ACC112 (cell line): Measurements from ENCODE around the gene RECK.

Source experiments
- H2AFZ ChIP-seq: fragments of 200-600 bp; sonication (generic); one replicate; pipeline ENCODE4 v1.6.0; 2017; ENCODE audit warnings: antibody characterized with exemption, low read length; ENCODE audit not compliant: unreplicated experiment
- H3K27ac ChIP-seq: fragments of 200-600 bp; sonication (generic); 2 replicates; pipeline ENCODE4 v1.5.1; 2014; ENCODE audit warnings: low read depth, mild to moderate bottlenecking, antibody characterized with exemption, low read length, moderate library complexity
- H3K27me3 ChIP-seq: fragments of 200-600 bp; sonication (generic); 2 replicates; pipeline ENCODE4 v1.6.1; 2014; ENCODE audit warnings: mild to moderate bottlenecking, antibody characterized with exemption, low read length, moderate library complexity, mixed read lengths; ENCODE audit not compliant: insufficient read depth
- H3K36me3 ChIP-seq: fragments of 200-600 bp; sonication (generic); 2 replicates; pipeline ENCODE4 v1.6.1; 2016; ENCODE audit warnings: mild to moderate bottlenecking, antibody characterized with exemption, low read length, moderate library complexity, mixed read lengths; ENCODE audit not compliant: insufficient read depth
- H3K4me1 ChIP-seq: fragments of 200-600 bp; sonication (generic); one replicate; pipeline ENCODE4 v1.6.1; 2016; ENCODE audit warnings: low read length, mixed read lengths; ENCODE audit not compliant: insufficient read depth, unreplicated experiment, control insufficient read depth
- H3K4me3 ChIP-seq: fragments of 200-600 bp; sonication (generic); 2 replicates; pipeline ENCODE4 v1.5.1; 2014; ENCODE audit warnings: mild to moderate bottlenecking, low read depth, low read length
- H3K79me2 ChIP-seq: fragments of 200-600 bp; sonication (generic); one replicate; pipeline ENCODE4 v1.6.0; 2016; ENCODE audit warnings: low read length; ENCODE audit not compliant: control insufficient read depth, unreplicated experiment, insufficient read depth

Gene RECK

DNA sequence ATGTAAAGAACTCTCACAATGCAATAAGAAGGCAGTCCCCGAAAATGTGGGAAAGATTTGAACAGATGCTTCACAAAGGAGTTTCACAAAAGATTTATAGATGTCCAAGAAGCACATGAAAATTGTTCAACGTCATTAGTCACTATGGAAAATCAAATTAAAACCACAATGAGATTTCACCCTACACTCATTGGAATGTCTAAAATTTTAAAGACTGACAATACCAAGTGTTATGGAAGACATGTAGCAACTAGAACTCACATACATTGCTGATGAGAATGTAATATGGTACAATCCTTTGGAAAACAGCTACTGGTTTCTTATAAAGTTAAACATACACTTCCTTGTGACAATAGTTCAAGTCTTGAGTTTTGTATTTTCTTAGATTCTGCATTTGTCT lies 11.0 kb upstream of the RECK start:
- Histone ChIP-seq H3K79me2 (no peaks in the 10 kb centered on the region), H3K4me1 (peaks cover 23% of the 10 kb centered on the region), H3K36me3 (no peaks in the 10 kb centered on the region), H3K27ac (no peak overlapping the region), H3K4me3 (no peak overlapping the region), H3K27me3 (no peaks in the 10 kb centered on the region), H2AFZ (no peak overlapping the region)

DNA sequence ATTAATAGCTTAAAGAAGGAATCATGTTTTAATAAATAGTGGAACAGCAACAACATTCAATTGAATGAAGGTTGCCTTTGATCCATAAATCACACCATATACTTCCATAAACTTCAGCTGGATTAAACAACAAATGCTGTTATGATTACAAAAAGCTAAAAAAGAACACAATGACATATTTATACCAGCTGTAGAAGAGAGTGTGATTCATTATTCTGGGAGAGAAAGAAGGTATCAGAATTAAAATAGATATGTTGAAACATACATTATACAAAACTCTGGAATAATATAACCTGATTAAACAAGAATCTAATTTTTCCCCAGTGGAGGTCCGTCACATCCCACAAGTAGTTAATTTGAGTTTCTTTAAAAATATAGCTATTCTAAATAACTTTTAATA lies 7.5 kb upstream of the RECK start:
- peak overlapping the region; percentile 84 for H3K27ac ChIP-seq
- H3K4me1 ChIP-seq, result peaks cover 34% of the 10 kb centered on the region
- H2AFZ ChIP-seq, result peak overlapping the region; percentile 52

DNA sequence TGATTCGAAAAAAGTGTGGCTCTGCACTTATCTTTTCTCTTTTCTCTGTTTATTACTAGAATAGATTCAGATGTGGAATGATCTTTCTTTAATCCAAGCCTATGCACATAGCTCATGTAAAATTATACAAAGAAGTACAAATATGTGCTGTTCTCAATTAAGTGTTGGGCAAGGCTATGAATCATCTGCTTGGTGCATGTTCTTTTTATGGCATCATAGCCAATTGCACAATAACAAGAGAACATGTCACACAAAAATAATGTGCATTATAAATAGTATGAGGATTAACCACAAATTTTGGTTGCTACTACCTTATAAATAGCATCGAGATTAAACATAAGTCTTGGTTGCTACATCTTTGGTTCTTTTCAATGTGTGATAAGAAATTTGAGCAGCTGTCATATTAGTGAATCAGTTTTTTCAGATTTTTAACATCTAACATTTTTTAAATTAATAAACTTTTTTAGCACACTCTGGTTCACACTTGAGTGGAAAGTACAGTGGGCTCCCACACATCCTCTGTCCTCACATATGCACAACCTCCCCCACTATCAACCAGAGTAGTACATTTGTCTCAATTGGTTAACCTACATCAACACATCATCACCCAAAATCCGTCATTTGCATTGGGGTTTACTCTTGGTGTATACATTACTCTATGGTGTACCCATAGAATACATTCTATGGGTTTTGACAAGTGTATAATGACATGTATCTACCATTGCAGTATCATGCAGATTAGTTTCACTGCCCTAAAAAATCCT lies 6.8 kb upstream of the RECK start:
- Histone ChIP-seq H3K27me3 (no peaks in the 10 kb centered on the region), H3K79me2 (no peaks in the 10 kb centered on the region), H2AFZ (no peak overlapping the region), H3K36me3 (no peaks in the 10 kb centered on the region), H3K27ac (peak overlapping the region; percentile 84), H3K4me3 (peak overlapping the region; percentile 58), H3K4me1 (peaks cover 34% of the 10 kb centered on the region)

More for the DNA sequence above, 7.5 kb upstream of the RECK start:
- H3K79me2 ChIP-seq, result no peaks in the 10 kb centered on the region
- H3K36me3 ChIP-seq, result no peaks in the 10 kb centered on the region
- H3K27me3 ChIP-seq, result no peaks in the 10 kb centered on the region
- H3K4me3 ChIP-seq, result peak overlapping the region; percentile 58

DNA sequence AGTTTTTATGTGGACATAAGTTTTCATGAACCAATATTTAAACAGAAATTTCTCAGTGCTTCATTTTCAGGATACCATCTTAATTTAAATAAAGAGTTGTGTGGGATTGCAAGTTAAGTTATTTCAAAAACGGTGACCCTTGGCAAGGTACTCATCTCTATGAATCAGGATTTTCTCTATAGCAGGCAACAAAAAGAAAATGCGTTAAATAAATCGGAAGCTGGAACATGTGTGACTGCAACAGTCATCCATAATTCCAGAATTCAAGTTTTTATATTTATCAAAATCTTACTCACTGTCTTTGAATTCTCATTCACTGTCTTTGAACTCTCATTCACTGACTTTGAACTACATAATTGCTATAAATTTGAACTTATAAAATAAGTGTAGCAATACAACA lies 5.8 kb upstream of the RECK start:
- Histone ChIP-seq H3K4me3 (no peak overlapping the region), H3K36me3 (no peaks in the 10 kb centered on the region), H3K79me2 (no peaks in the 10 kb centered on the region), H3K4me1 (peaks cover 34% of the 10 kb centered on the region), H3K27ac (peak overlapping the region; percentile 84), H2AFZ (no peak overlapping the region), H3K27me3 (no peaks in the 10 kb centered on the region)

DNA sequence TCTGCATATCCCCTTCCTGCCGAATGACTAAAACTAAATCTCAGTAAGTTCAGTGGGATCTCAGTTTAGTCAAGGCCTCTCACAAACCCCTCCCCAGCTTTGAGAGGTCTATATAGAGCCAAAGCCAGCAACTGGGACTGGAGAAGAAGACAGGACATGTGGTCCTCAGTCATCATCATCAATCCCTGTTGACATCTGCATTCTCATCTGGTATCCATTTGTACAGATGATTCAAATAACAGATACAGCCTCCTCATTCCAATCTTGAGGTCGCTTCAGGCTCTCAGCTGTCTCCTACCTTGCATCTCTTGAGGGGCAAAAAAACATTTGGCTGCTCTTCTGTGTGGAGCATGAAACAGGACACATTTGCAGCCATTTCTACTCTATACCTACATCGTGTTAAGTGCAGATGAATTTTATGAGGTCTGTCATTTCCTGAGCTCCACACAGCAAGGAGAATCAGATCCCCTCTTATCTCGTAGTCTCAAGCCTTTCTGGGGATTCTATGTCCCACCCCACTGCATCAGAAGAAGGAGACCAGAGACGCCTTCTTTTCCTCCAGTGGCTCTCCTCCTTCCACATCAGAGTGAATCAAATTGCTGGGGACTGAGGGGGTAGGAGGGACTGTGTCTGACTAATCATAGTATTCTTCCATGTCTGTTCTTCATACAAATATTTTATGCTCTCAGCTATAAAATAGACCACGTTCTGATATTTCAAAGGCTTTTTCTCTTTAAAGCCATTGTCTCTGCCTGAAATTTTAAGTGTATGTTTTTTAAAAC lies 4.7 kb upstream of the RECK start:
- H3K27ac ChIP-seq, result no peak overlapping the region
- no peaks in the 10 kb centered on the region for H3K27me3 ChIP-seq
- no peaks in the 10 kb centered on the region for H3K36me3 ChIP-seq
- peaks cover 2% of the 10 kb centered on the region for H3K79me2 ChIP-seq
- H2AFZ ChIP-seq, result no peak overlapping the region
- H3K4me3 ChIP-seq, result no peak overlapping the region
- peaks cover 30% of the 10 kb centered on the region for H3K4me1 ChIP-seq

DNA sequence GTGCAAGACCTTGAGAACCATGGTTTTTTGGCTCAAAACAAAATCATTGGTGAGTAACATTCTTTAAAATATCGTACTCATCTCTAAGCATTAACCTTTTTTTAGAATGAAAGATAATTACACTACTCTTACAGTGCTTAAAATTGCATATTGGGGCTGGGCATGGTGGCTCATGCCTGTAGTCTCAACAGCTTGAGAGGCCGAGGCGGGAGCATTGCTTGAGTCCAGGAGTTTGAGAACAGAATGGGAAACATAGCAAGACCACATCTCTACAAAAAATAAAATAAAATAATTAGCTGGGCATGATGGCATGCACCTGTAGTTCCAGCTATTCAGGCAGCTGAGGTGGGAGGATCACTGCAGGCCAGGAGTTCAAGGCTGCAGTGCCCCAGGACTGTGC lies 2.9 kb upstream of the RECK start:
- no peak overlapping the region for H3K4me3 ChIP-seq

DNA sequence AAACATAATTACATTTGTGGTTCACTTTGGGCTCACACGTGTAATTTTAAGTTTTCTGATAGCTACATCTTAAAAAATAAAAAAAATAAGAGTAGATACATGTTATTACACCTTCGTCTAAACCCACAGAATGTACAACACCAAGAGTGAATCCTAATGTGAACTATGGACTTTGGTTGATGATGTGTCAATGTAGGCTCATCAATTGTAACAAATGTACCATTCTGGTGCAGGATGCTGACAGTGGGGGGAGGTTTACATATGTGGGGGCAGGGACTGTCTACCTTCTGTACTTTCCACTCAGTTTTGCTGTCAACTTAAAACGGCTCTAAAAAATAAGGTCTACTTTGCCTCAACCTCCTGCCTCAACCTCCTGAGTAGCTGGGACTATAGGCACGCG lies 2.5 kb upstream of the RECK start:
- H3K79me2 ChIP-seq, result peaks cover 24% of the 10 kb centered on the region
- peaks cover 33% of the 10 kb centered on the region for H3K4me1 ChIP-seq
- H3K27me3 ChIP-seq, result no peaks in the 10 kb centered on the region
- no peak overlapping the region for H2AFZ ChIP-seq
- no peaks in the 10 kb centered on the region for H3K36me3 ChIP-seq
- no peak overlapping the region for H3K27ac ChIP-seq
- H3K4me3 ChIP-seq, result no peak overlapping the region

More for the DNA sequence above, 2.9 kb upstream of the RECK start:
- no peaks in the 10 kb centered on the region for H3K36me3 ChIP-seq
- peaks cover 33% of the 10 kb centered on the region for H3K4me1 ChIP-seq
- H3K79me2 ChIP-seq, result peaks cover 20% of the 10 kb centered on the region
- H3K27ac ChIP-seq, result no peak overlapping the region
- H3K27me3 ChIP-seq, result no peaks in the 10 kb centered on the region
- H2AFZ ChIP-seq, result no peak overlapping the region

DNA sequence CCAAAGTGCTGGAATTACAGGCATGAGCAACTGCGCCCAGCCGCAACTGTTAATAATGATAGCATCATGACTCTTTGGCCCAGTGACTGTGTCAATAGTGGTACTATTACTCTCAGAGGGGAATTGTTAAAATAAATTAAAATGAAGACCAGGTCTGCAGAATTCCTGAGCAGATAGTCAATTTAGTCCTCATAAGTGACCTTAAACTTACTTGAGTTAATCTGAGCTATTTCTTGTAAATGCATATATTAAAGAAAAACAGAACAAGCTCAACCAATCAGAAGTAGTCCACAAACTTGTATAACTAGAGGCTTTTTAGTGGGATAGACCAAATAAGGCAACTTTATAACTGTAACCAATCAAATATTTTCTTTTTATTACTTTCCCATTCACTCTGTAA lies 1.7 kb upstream of the RECK start:
- no peak overlapping the region for H3K27ac ChIP-seq
- no peaks in the 10 kb centered on the region for H3K36me3 ChIP-seq
- no peaks in the 10 kb centered on the region for H3K27me3 ChIP-seq
- H3K4me1 ChIP-seq, result peaks cover 35% of the 10 kb centered on the region
- H3K4me3 ChIP-seq, result no peak overlapping the region
- no peak overlapping the region for H2AFZ ChIP-seq
- H3K79me2 ChIP-seq, result peaks cover 30% of the 10 kb centered on the region

DNA sequence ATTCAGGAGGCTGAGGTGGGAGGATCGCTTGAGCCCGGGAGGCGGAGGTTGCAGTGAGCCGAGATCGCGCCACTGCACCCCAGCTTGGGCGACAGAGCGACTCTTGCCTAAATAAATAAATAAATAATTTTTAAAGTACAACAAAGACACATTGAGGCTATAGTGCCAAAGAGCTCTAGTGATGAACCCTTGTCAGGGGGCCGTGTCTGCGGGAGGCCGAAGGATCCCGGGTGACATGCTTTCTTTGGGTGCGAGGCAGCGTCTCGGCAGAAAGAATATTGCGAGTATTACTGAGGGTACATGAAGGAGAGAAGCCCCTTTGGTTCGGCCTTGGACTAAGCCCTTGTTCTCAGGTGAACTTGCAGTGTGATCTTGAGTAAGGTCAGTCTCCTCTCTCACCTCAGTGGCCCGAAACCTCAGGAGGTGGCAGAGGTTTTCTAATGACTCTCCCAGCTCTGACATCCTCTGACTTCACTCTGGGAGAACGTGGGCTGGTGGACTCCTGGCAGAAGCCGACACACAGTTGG lies 397 bp upstream of the RECK start:
- Histone ChIP-seq H2AFZ (peak overlapping the region; percentile 65), H3K4me3 (peak overlapping the region; percentile 84), H3K36me3 (no peaks in the 10 kb centered on the region), H3K79me2 (peaks cover 42% of the 10 kb centered on the region), H3K27me3 (no peaks in the 10 kb centered on the region), H3K27ac (no peak overlapping the region), H3K4me1 (peaks cover 38% of the 10 kb centered on the region)

DNA sequence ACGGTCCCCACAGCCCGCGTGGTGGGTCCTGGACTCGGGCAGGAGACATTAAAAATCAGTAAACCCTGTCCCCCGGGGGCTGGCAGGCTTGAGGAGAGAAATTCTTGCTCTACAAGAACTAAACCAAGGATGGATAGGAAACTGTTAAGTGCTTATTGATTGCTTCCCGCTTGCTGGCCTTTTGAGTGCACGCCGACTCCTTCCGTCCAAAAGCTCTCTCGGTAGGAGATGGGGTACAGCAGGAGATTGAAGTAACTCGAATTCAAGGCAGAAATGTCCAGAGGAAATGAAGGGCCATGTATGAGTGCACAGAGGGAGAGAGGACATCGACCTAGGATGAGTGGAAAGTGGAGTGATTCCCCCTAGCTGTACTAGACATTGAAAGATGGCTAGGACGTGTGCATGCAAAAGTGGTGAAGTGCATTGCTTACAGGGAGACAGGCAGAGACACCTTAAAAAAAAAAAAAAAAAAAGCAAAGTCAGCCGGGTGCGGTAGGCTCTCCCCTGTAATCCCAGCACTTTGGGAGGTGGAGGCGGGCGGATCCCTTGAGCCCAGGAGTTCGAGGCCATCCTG lies 923 bp downstream of the RECK start:
- H2AFZ ChIP-seq, result peak overlapping the region; percentile 65
- peaks cover 55% of the 10 kb centered on the region for H3K79me2 ChIP-seq
- H3K27me3 ChIP-seq, result no peaks in the 10 kb centered on the region
- no peaks in the 10 kb centered on the region for H3K36me3 ChIP-seq
- H3K4me3 ChIP-seq, result peak overlapping the region; percentile 84
- peak overlapping the region; percentile 43 for H3K27ac ChIP-seq
- peaks cover 35% of the 10 kb centered on the region for H3K4me1 ChIP-seq
